ENCODE measurements around the gene OSTN.
"Not testable (repeated sequence)": the region's sequence is repeated elsewhere in the genome, so short reads cannot be mapped to it uniquely, and the experiment has no call there.

The OSTN gene

GRCh38 chr3:191198932-191199331 is at the start of gene OSTN:
TSS of gene OSTN (plus strand) at chr3:191199241. CDS start at chr3:191212533, 13,292 bp downstream.
- DNase-seq = no peak

GRCh38 chr3:191151653-191152052 is 47.4 kb upstream of the OSTN start:
- no peak for DNase-seq

- DNase-seq = no peak
Observed at GRCh38 chr3:191154827-191155226, 44.2 kb upstream of the OSTN start.

- DNase-seq = no peak
Observed at GRCh38 chr3:191158247-191158646, 40.8 kb upstream of the OSTN start.

- no peak for DNase-seq
Observed at GRCh38 chr3:191158815-191159214, 40.2 kb upstream of the OSTN start.

GRCh38 chr3:191165802-191166201 is 33.2 kb upstream of the OSTN start:
- DNase-seq = no peak

- DNase-seq = no peak
Observed at GRCh38 chr3:191166368-191166767, 32.7 kb upstream of the OSTN start.

GRCh38 chr3:191169566-191169965 is 29.5 kb upstream of the OSTN start:
- no peak for DNase-seq

GRCh38 chr3:191170097-191170496 is 28.9 kb upstream of the OSTN start:
- DNase-seq = no peak

- DNase-seq = no peak
Observed at GRCh38 chr3:191175102-191175501, 23.9 kb upstream of the OSTN start.

GRCh38 chr3:191176038-191176785 is 22.8 kb upstream of the OSTN start:
- no peak for DNase-seq

- DNase-seq = not testable (repeated sequence)
Observed at GRCh38 chr3:191185382-191185781, 13.7 kb upstream of the OSTN start.

- DNase-seq = not testable (repeated sequence)
Observed at GRCh38 chr3:191188246-191188645, 10.8 kb upstream of the OSTN start.

GRCh38 chr3:191192270-191192669 is 6.8 kb upstream of the OSTN start:
- DNase-seq = not testable (repeated sequence)

GRCh38 chr3:191192941-191193340 is 6.1 kb upstream of the OSTN start:
- DNase-seq = no peak

GRCh38 chr3:191197761-191198306 is 1.2 kb upstream of the OSTN start:
- DNase-seq = no peak

- DNase-seq = no peak
Observed at GRCh38 chr3:191198480-191198879, 561 bp upstream of the OSTN start.

- no peak for DNase-seq
Observed at GRCh38 chr3:191210032-191210431, 11.0 kb downstream of the OSTN start.

GRCh38 chr3:191216510-191216909 is 17.5 kb downstream of the OSTN start:
- no peak for DNase-seq

- no peak for DNase-seq
Observed at GRCh38 chr3:191217301-191217700, 18.3 kb downstream of the OSTN start.

GRCh38 chr3:191220908-191221307 is 21.9 kb downstream of the OSTN start:
- DNase-seq = no peak

- no peak for DNase-seq
Observed at GRCh38 chr3:191221638-191222037, 22.6 kb downstream of the OSTN start.

- no peak for DNase-seq
Observed at GRCh38 chr3:191227541-191227940, 28.5 kb downstream of the OSTN start.

GRCh38 chr3:191234216-191234615 is 35.2 kb downstream of the OSTN start:
- DNase-seq = no peak
